Naive B cell (primary cell): ENCODE results near the gene MARCHF9. TPM values are rescaled to one million over a fixed set of nuclear protein-coding genes. Genes with fewer than 3 reads are reported as not detected.

Source experiments
- ATAC-seq, 2 donors: fragments of 150-1000 bp; cut with Tn5 transposase; 2 replicates each; pipeline ENCODE4 v1.10.0; 2021; ENCODE audit warnings: low read depth in 2 of 2, mild to moderate bottlenecking in 2 of 2, moderate library complexity in 2 of 2
- DNase-seq: peaks from one replicate; pipeline ENCODE4 v3.0.0; 2022
- H3K27ac Mint-ChIP-seq, 6 donors: one replicate each; pipeline ENCODE4 v1.8.0; 2020 to 2022; ENCODE audit warnings: mild to moderate bottlenecking in 6 of 6, mixed read lengths in 6 of 6, moderate library complexity in 5 of 6, inconsistent platforms in 2 of 6
- H3K27me3 Mint-ChIP-seq, 3 donors: one replicate each; pipeline ENCODE4 v1.8.0; 2021 to 2022; ENCODE audit warnings: mixed read lengths in 3 of 3, mild to moderate bottlenecking in 1 of 3
- H3K36me3 Mint-ChIP-seq, 2 donors: one replicate each; pipeline ENCODE4 v1.8.0; 2020 to 2022; ENCODE audit warnings: mixed read lengths in 2 of 2, inconsistent platforms in 1 of 2, mild to moderate bottlenecking in 1 of 2
- H3K4me1 Mint-ChIP-seq, 3 donors: one replicate each; pipeline ENCODE4 v1.8.0; 2020 to 2022; ENCODE audit warnings: mixed read lengths in 3 of 3, inconsistent platforms in 1 of 3, mild to moderate bottlenecking in 1 of 3, moderate library complexity in 1 of 3
- H3K4me3 Mint-ChIP-seq, 8 donors: one replicate each; pipeline ENCODE4 v1.8.0; 2020 to 2022; ENCODE audit warnings: mild to moderate bottlenecking in 8 of 8, mixed read lengths in 8 of 8, moderate library complexity in 8 of 8, inconsistent platforms in 2 of 8
- H3K9me3 Mint-ChIP-seq, 7 donors: one replicate each; pipeline ENCODE4 v1.8.0; 2020 to 2022; ENCODE audit warnings: mixed read lengths in 7 of 7, mild to moderate bottlenecking in 5 of 7, inconsistent platforms in 2 of 7, moderate library complexity in 1 of 7
- polyA plus RNA-seq, 6 donors: library from polyadenylated mRNA; unstranded; fragments of 300-500 nt; fragmentation: Illumina TruSeq; gene quantifications; one replicate each; pipeline ENCODE4 v1.2.3, GENCODE V29; 2021; ENCODE audit warnings: low read depth in 6 of 6

MARCHF9 gene
- polyA plus RNA-seq, 6 donors from 2014 or later: 10.9 to 21.0 (median 14.2) TPM

GRCh38 chr12:57744777-57745484 is 10.0 kb upstream of the MARCHF9 start, which contains the start of gene TSPAN31:
Gene TSPAN31, plus strand, starts transcription at chr12:57745039. Its CDS starts 116 bp downstream, at chr12:57745155.
- peak; percentile 94 for DNase-seq
- Mint-ChIP-seq H3K27me3 (no peaks in the 10 kb centered on the region), H3K9me3 (no peaks in the 10 kb centered on the region), H3K4me1 (peaks cover 50 to 53% (median 51%) of the 10 kb centered on the region in 3 donors), H3K36me3 (no peaks in the 10 kb centered on the region), H3K4me3 (peak within 1 kb of the TSS; percentile 90 to 99 (median 96)), H3K27ac (peak within 1 kb of the TSS; percentile 92 to 98 (median 96))
- peak; percentile 79 to 83 for ATAC-seq

- H3K27ac Mint-ChIP-seq: peak overlapping the region; percentile 92 to 98 (median 96)
- DNase-seq: no peak
- H3K36me3 Mint-ChIP-seq: no peaks in the 10 kb centered on the region
- ATAC-seq: no peak
- H3K27me3 Mint-ChIP-seq: no peaks in the 10 kb centered on the region
- H3K4me3 Mint-ChIP-seq: peak overlapping the region; percentile 90 to 99 (median 96)
- peaks cover 48 to 54% (median 50%) of the 10 kb centered on the region in 3 donors for H3K4me1 Mint-ChIP-seq
- no peaks in the 10 kb centered on the region for H3K9me3 Mint-ChIP-seq
Measured at GRCh38 chr12:57745485-57745881, 9.4 kb upstream of the MARCHF9 start.

GRCh38 chr12:57746025-57746424 is 8.9 kb upstream of the MARCHF9 start:
- no peaks in the 10 kb centered on the region for H3K36me3 Mint-ChIP-seq
- peaks cover 46 to 50% (median 50%) of the 10 kb centered on the region in 3 donors for H3K4me1 Mint-ChIP-seq

GRCh38 chr12:57749061-57749460 is 5.8 kb upstream of the MARCHF9 start:
- Mint-ChIP-seq H3K27ac (no peak overlapping the region), H3K36me3 (no peaks in the 10 kb centered on the region), H3K27me3 (no peaks in the 10 kb centered on the region), H3K4me1 (peaks cover 51 to 62% (median 57%) of the 10 kb centered on the region in 3 donors), H3K4me3 (peak overlapping the region in 1 of 8 donors; percentile 26), H3K9me3 (no peaks in the 10 kb centered on the region)
- ATAC-seq (no peak), DNase-seq (no peak)

More at GRCh38 chr12:57746025-57746424, 8.9 kb upstream of the MARCHF9 start:
- Mint-ChIP-seq H3K9me3 (no peaks in the 10 kb centered on the region), H3K27ac (peak overlapping the region in 5 of 6 donors; percentile 92 to 98 (median 96)), H3K27me3 (no peaks in the 10 kb centered on the region), H3K4me3 (peak overlapping the region; percentile 90 to 99 (median 96))
- DNase-seq (no peak), ATAC-seq (no peak)

- Mint-ChIP-seq H3K36me3 (no peaks in the 10 kb centered on the region), H3K9me3 (no peaks in the 10 kb centered on the region), H3K27ac (peak overlapping the region in 3 of 6 donors; percentile 91 to 99 (median 95)), H3K4me1 (peaks cover 44 to 55% (median 49%) of the 10 kb centered on the region in 3 donors), H3K4me3 (peak overlapping the region; percentile 78 to 98 (median 92)), H3K27me3 (no peaks in the 10 kb centered on the region)
- DNase-seq: no peak
- no peak for ATAC-seq
Measured at GRCh38 chr12:57750561-57751431, 4.1 kb upstream of the MARCHF9 start.

- no peak for ATAC-seq
- Mint-ChIP-seq H3K36me3 (no peaks in the 10 kb centered on the region), H3K4me3 (peak overlapping the region; percentile 85 to 98 (median 94)), H3K27me3 (no peaks in the 10 kb centered on the region), H3K27ac (peak overlapping the region; percentile 83 to 99 (median 96)), H3K9me3 (no peaks in the 10 kb centered on the region), H3K4me1 (peaks cover 43 to 54% (median 47%) of the 10 kb centered on the region in 3 donors)
- no peak for DNase-seq
Measured at GRCh38 chr12:57751432-57751787, 3.5 kb upstream of the MARCHF9 start.

GRCh38 chr12:57751788-57752667 is 2.9 kb upstream of the MARCHF9 start, which contains the start of gene CDK4:
Gene CDK4, minus strand, starts transcription at chr12:57752310. Its CDS starts 593 bp downstream, at chr12:57751717.
- DNase-seq: peak; percentile 99
- peak within 1 kb of the TSS; percentile 85 to 98 (median 94) for H3K4me3 Mint-ChIP-seq
- no peaks in the 10 kb centered on the region for H3K27me3 Mint-ChIP-seq
- ATAC-seq: peak; percentile 75 to 77
- H3K4me1 Mint-ChIP-seq: peaks cover 48 to 58% (median 50%) of the 10 kb centered on the region in 3 donors
- H3K27ac Mint-ChIP-seq: peak within 1 kb of the TSS; percentile 83 to 99 (median 96)
- no peaks in the 10 kb centered on the region for H3K36me3 Mint-ChIP-seq
- no peaks in the 10 kb centered on the region for H3K9me3 Mint-ChIP-seq

GRCh38 chr12:57752668-57753000 is 2.3 kb upstream of the MARCHF9 start:
- no peaks in the 10 kb centered on the region for H3K36me3 Mint-ChIP-seq
- no peak for ATAC-seq
- H3K27me3 Mint-ChIP-seq: no peaks in the 10 kb centered on the region
- H3K4me1 Mint-ChIP-seq: peaks cover 45 to 63% (median 53%) of the 10 kb centered on the region in 3 donors
- DNase-seq: no peak
- no peaks in the 10 kb centered on the region for H3K9me3 Mint-ChIP-seq
- peak overlapping the region; percentile 83 to 99 (median 96) for H3K27ac Mint-ChIP-seq
- H3K4me3 Mint-ChIP-seq: peak overlapping the region; percentile 85 to 98 (median 94)

GRCh38 chr12:57753756-57754337 is 1.1 kb upstream of the MARCHF9 start:
- peak overlapping the region; percentile 83 to 99 (median 96) for H3K27ac Mint-ChIP-seq

GRCh38 chr12:57755194-57755453 is 221 bp downstream of the MARCHF9 start:
- DNase-seq: no peak
- H3K36me3 Mint-ChIP-seq: peaks cover 7 to 8% of the 10 kb centered on the region in 2 donors
- H3K27me3 Mint-ChIP-seq: no peaks in the 10 kb centered on the region
- no peak for ATAC-seq
- H3K9me3 Mint-ChIP-seq: no peaks in the 10 kb centered on the region
- H3K4me1 Mint-ChIP-seq: peaks cover 62 to 83% (median 70%) of the 10 kb centered on the region in 3 donors
- peak overlapping the region in 1 of 6 donors; percentile 91 for H3K27ac Mint-ChIP-seq
- peak overlapping the region in 3 of 8 donors; percentile 84 to 85 (median 85) for H3K4me3 Mint-ChIP-seq

More at GRCh38 chr12:57753756-57754337, 1.1 kb upstream of the MARCHF9 start:
- DNase-seq: no peak
- Mint-ChIP-seq H3K4me1 (peaks cover 51 to 72% (median 59%) of the 10 kb centered on the region in 3 donors), H3K36me3 (peaks cover 0 to 7% of the 10 kb centered on the region in 2 donors), H3K9me3 (no peaks in the 10 kb centered on the region), H3K4me3 (peak overlapping the region; percentile 84 to 97 (median 92)), H3K27me3 (no peaks in the 10 kb centered on the region)
- no peak for ATAC-seq

- Mint-ChIP-seq H3K4me3 (peak overlapping the region; percentile 83 to 96 (median 92)), H3K27me3 (no peaks in the 10 kb centered on the region), H3K9me3 (no peaks in the 10 kb centered on the region), H3K27ac (peak overlapping the region; percentile 66 to 98 (median 95)), H3K4me1 (peaks cover 63 to 81% (median 74%) of the 10 kb centered on the region in 3 donors), H3K36me3 (peaks cover 7 to 8% of the 10 kb centered on the region in 2 donors)
- ATAC-seq (peak; percentile 24 to 28), DNase-seq (peak; percentile 67)
Measured at GRCh38 chr12:57755454-57756372, 810 bp downstream of the MARCHF9 start.
